GM10266 (cell line): ENCODE measurements around the gene ARHGAP25.

Experiments used
- DNase-seq: peaks from one replicate; pipeline ENCODE4 v3.0.0; 2012; ENCODE audit errors: extremely low spot score
- TF ChIP-seq, protein P1 (sequence below): IDR thresholded peaks from 2 replicates; pipeline ENCODE4 v1.5.1; 2012; ENCODE audit warnings: mild to moderate bottlenecking, low read depth; ENCODE audit not compliant: control insufficient read depth, insufficient read depth; ENCODE audit errors: missing control alignments

The ARHGAP25 gene, protein sequence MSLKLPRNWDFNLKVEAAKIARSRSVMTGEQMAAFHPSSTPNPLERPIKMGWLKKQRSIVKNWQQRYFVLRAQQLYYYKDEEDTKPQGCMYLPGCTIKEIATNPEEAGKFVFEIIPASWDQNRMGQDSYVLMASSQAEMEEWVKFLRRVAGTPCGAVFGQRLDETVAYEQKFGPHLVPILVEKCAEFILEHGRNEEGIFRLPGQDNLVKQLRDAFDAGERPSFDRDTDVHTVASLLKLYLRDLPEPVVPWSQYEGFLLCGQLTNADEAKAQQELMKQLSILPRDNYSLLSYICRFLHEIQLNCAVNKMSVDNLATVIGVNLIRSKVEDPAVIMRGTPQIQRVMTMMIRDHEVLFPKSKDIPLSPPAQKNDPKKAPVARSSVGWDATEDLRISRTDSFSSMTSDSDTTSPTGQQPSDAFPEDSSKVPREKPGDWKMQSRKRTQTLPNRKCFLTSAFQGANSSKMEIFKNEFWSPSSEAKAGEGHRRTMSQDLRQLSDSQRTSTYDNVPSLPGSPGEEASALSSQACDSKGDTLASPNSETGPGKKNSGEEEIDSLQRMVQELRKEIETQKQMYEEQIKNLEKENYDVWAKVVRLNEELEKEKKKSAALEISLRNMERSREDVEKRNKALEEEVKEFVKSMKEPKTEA

GRCh38 chr2:68734688-68735525 is at the start of gene ARHGAP25:
TSS of gene ARHGAP25 (plus strand) at chr2:68734811. CDS start at chr2:68735200, 389 bp downstream.
- DNase-seq: no peak
- TF ChIP-seq, protein P1, sequence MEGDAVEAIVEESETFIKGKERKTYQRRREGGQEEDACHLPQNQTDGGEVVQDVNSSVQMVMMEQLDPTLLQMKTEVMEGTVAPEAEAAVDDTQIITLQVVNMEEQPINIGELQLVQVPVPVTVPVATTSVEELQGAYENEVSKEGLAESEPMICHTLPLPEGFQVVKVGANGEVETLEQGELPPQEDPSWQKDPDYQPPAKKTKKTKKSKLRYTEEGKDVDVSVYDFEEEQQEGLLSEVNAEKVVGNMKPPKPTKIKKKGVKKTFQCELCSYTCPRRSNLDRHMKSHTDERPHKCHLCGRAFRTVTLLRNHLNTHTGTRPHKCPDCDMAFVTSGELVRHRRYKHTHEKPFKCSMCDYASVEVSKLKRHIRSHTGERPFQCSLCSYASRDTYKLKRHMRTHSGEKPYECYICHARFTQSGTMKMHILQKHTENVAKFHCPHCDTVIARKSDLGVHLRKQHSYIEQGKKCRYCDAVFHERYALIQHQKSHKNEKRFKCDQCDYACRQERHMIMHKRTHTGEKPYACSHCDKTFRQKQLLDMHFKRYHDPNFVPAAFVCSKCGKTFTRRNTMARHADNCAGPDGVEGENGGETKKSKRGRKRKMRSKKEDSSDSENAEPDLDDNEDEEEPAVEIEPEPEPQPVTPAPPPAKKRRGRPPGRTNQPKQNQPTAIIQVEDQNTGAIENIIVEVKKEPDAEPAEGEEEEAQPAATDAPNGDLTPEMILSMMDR: no peak

- TF ChIP-seq, protein P1: no peak
These were observed 48.4 kb upstream of the ARHGAP25 start for GRCh38 chr2:68686178-68686577.

DNA sequence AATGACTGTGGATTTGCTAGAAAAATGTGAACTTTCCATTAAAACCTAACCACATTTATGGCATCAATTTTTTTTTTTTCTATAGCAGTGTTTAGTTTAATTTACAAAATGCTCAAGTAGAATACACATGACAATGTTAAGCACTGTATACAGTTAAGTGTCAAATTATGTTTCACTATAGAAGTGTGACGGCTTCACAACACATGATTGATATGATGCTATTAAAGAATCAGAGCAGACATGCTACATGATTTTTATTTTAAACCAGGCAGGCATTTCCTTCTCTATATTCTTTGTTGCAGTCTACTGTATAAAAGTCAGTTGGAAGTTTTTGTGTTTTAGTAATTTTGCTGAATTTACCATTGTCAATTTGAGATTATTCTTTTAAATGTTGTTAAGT is 47.6 kb upstream of the ARHGAP25 start:
- no peak for DNase-seq
- TF ChIP-seq, protein P1: no peak

More at GRCh38 chr2:68686178-68686577, 48.4 kb upstream of the ARHGAP25 start:
- no peak for DNase-seq

- DNase-seq: peak; percentile 72
- TF ChIP-seq, protein P1: no peak
These were observed 44.8 kb upstream of the ARHGAP25 start for GRCh38 chr2:68689553-68690537.

DNA sequence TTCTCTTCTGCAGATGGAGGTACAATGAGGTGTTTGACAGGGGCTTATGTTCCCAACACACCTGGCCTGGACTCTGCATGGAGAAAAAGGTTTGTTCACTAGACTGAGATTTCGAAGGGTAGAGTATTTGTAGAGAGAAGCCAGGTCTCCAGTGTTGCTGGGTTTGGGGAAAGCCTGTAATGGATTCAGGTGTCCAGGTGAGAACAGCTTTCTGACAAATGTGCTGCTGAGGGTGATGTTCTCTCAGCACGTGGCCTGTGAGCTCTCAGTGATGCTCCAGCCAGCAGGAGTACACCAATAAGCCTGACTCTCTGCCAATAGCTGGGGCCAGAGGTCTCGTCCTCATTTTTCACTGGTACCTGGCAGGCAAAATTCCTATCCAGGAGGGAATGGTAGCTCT is 43.8 kb upstream of the ARHGAP25 start:
- TF ChIP-seq, protein P1: no peak
- no peak for DNase-seq

GRCh38 chr2:68692511-68692910 is 42.1 kb upstream of the ARHGAP25 start:
- TF ChIP-seq, protein P1: no peak
- DNase-seq: no peak
